HG03460 (cell line): ENCODE data around the gene KCNJ5.

ENCODE experiments used
- ATAC-seq: cut with Tn5 transposase; IDR thresholded peaks from one replicate; pipeline ENCODE4 v1.9.1; 2021; ENCODE audit not compliant: unreplicated experiment

KCNJ5 gene

GRCh38 chr11:128949791-128950454, 58.8 kb downstream of the KCNJ5 start:
- no peak for ATAC-seq

GRCh38 chr11:128953151-128953550, 62.0 kb downstream of the KCNJ5 start:
- no peak for ATAC-seq

- no peak for ATAC-seq
These were observed 64.5 kb downstream of the KCNJ5 start for GRCh38 chr11:128955636-128956035.

- ATAC-seq: peak; percentile 69
These were observed 65.4 kb downstream of the KCNJ5 start for GRCh38 chr11:128956401-128957201.

- no peak for ATAC-seq
These were observed 66.0 kb downstream of the KCNJ5 start for GRCh38 chr11:128957202-128957482.

GRCh38 chr11:128961645-128962044, 70.5 kb downstream of the KCNJ5 start:
- no peak for ATAC-seq

GRCh38 chr11:128962896-128963295, 71.7 kb downstream of the KCNJ5 start:
- ATAC-seq: no peak

GRCh38 chr11:128963744-128964325, 72.7 kb downstream of the KCNJ5 start:
- no peak for ATAC-seq

- no peak for ATAC-seq
These were observed 73.3 kb downstream of the KCNJ5 start for GRCh38 chr11:128964463-128964930.

GRCh38 chr11:128965485-128965884, 74.3 kb downstream of the KCNJ5 start:
- ATAC-seq: peak; percentile 96

- ATAC-seq: no peak
These were observed 76.4 kb downstream of the KCNJ5 start for GRCh38 chr11:128967578-128967977.

GRCh38 chr11:128968916-128969315, 77.8 kb downstream of the KCNJ5 start:
- no peak for ATAC-seq
